OCI-M2 (cell line): Measurements from ENCODE around the gene SMC5.
"Not testable (repeated sequence)": the region's sequence is repeated elsewhere in the genome, so short reads cannot be mapped to it uniquely, and the experiment has no call there.

ENCODE experiments used
- DNase-seq: peaks from one replicate; lab custom pipeline; 2025; ENCODE audit not compliant: unreplicated experiment; lab: John Stamatoyannopoulos, UW

Gene SMC5

DNA sequence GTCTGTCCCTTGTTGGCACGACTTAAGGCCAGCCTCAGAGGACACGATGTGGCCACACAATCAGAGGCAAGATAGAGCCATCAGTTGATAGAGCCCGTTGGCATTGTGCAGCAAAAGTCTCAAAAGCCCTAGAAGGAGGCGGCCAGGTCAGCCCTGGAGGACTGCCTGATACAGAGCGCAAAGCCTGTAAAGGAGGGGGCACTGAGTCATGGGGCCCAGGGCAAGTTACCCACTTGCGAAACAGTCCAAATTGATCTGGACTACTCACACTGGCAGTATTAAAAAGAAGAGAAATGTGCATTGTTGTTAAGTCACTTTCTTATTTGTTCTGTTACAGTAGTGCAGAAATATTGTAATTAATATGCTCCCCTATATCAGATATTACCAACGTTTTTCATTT is 104.2 kb downstream of the SMC5 start:
- DNase-seq: no peak

GRCh38 chr9:70363760-70364159 is 105.0 kb downstream of the SMC5 start:
- DNase-seq: no peak

- DNase-seq: no peak
Observed at GRCh38 chr9:70367305-70367930, 108.6 kb downstream of the SMC5 start.

DNA sequence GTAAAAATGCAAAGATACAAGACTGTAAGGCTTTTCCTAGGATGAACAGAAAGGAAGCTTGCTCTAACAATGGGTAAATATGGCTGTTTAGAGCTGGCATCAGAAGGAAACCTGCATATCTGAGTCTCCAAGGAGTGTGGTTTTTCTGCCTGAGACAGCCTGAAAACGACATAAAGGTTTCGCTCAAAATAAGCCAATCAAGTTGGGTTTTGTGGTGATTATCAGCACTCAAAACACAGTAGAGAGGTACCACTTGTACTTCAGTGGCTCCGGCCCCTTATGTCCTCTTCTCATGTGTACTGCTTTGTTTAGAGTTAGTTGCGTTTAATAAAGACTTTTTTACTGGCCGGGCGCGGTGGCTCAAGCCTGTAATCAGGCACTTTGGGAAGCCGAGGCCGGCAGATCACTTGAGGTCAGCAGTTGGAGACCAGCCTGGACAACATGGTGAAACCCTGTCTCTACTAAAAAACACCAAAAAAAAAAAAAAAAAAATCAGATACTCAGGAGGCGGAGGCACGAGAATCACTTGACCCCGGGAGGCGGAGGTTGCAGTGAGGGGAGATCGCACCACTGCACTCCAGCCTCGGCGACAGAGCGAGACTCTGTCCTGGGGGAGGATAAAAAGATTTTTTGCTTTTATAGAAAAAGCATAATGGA is 116.3 kb downstream of the SMC5 start:
- DNase-seq: no peak

GRCh38 chr9:70382046-70382708 is 123.4 kb downstream of the SMC5 start:
- no peak for DNase-seq

- DNase-seq: no peak
Observed at GRCh38 chr9:70382709-70383605, 124.2 kb downstream of the SMC5 start.

DNA sequence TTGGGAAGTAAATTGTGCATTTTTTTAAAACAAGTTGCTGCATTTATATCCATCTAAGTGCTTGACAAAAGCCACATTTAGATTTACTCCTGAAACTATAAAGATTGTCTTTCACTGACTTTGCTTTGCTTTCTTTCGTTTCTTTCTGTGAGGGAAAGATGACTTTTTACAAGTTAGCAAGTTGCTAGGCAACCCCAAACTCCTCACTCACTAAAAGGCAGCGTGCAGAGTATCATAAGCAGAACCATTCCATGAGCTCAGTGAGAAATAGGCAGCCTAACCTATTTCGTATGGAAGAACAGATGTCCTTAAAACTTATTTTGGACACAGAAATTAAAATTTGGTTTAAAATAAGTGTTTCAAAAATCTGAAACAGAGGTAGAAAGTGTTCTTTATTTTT is 126.6 kb downstream of the SMC5 start:
- DNase-seq: no peak

DNA sequence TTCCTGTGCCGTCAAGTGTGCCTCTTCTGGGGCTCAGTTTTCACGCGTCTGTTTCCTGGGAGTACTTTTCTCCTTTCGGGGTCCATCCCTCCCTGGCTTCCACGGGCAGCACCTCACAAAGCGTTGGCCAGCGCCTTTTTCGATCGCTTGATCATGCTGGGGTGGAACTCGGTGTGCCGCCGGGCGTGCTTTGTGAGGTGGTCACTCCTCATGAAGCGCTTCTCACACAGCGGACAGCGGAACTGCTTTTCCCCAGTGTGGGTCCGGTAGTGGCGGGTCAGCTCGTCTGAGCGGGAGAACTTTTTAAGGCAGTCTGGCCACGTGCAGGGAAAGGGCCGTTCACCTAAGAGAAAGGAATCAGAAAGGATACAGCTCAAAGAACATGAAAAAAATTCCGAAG is 128.9 kb downstream of the SMC5 start:
- no peak for DNase-seq

DNA sequence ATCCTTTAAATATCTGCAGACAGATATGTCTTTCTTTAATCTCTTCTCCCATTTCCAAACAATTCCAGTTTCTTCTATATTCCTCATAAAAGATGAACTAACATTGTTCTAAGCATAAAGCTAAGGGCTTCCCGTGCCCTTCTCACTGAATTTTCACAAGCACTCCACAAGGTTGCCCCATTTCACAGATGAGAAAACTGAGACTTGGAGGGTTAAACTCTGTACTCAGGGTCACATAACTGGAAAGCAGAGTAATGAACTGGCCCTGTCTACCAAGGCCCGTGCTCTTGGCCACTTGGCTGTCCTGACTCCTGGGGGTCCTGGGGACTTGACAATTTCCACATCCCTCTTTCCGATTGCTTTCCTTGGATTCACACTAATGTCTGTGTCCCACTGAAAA is 130.4 kb downstream of the SMC5 start:
- no peak for DNase-seq

GRCh38 chr9:70389621-70390266 is 131.0 kb downstream of the SMC5 start:
- DNase-seq: no peak

DNA sequence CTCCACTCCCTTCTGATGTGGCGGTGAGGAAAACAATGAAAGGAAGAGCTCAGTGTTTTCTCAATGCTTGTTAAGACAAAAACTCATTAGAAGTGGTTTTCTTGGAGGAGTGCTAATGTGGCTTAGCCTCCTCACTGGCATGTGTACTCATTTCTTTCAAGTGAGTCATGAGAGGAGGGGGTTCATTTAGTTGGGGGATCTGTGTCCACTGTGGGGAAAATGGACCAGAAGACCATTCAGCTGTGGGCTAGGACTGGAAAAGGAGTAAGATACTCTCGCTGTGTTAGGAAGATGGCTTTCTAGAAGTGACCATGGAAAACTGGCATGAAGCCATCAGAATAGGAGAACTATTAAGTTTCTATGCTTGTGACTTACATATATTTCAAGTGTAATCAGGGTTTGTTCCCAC is 132.2 kb downstream of the SMC5 start:
- no peak for DNase-seq

DNA sequence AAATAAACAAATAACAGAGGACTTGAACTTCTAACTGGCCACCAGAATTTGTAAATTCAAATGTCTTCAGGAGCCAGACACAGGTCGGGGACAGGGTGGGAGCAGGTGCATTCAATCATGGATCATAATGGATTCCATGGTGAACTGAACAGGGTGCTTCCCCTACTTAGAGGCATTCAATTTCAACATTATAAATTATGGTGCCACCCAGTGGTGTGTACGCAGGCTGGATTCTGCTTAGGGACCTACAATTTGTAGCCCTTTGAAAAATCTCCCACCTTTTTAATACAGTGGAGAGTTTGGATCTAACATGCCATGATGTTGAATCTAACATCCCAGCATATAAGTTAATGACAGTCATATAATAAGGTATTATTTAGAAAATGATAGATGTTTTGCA is 133.4 kb downstream of the SMC5 start:
- no peak for DNase-seq

GRCh38 chr9:70392850-70393249 is 134.1 kb downstream of the SMC5 start:
- no peak for DNase-seq

- DNase-seq: no peak
Observed at GRCh38 chr9:70395652-70396051, 136.9 kb downstream of the SMC5 start.

DNA sequence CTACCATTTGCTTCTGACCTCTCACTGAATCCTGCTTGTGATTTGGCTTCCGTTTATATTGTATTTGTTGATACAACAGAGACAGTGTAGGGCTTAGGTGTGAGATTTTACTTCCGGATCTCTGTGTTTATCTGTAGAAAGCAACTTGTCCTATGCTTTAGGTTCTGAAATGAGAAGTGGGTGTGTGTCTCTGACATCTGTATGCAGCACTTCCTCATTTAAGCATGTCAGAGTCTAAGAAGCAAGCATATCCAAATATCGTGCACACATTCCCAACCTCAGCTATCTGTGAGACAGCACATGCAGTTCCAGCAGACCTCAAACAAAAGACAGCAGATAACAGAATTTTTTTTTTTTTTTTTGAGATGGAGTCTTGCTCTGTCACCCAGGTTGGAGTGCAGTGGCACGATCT is 139.4 kb downstream of the SMC5 start:
- DNase-seq: peak; percentile 25

- DNase-seq: no peak
Observed at GRCh38 chr9:70399141-70399540, 140.4 kb downstream of the SMC5 start.

- DNase-seq: no peak
Observed at GRCh38 chr9:70400107-70400892, 141.5 kb downstream of the SMC5 start.

GRCh38 chr9:70401241-70401640 is 142.5 kb downstream of the SMC5 start:
- DNase-seq: not testable (repeated sequence)

GRCh38 chr9:70402213-70402612 is 143.4 kb downstream of the SMC5 start:
- no peak for DNase-seq

- no peak for DNase-seq
Observed at GRCh38 chr9:70403166-70403565, 144.4 kb downstream of the SMC5 start.
